Measurements from ENCODE around the gene PIGM. TPM values are rescaled to one million over a fixed set of nuclear protein-coding genes. Genes with fewer than 3 reads are reported as not detected.
"Not testable (repeated sequence)": the region's sequence is repeated elsewhere in the genome, so short reads cannot be mapped to it uniquely, and the experiment has no call there.

The PIGM gene
- polyA plus RNA-seq, 4 donors = 10.8 to 14.9 (median 11.6) TPM

GRCh38 chr1:160061369-160062229 is 29.8 kb upstream of the PIGM start:
- DNase-seq (ENCODE audit: low read depth in 4 of 4, low spot score in 2 of 4) = no peak

- no peak for DNase-seq (ENCODE audit: low read depth in 4 of 4, low spot score in 2 of 4)
These were observed 26.3 kb upstream of the PIGM start for GRCh38 chr1:160058087-160058486.

GRCh38 chr1:160056648-160057169 is 24.9 kb upstream of the PIGM start:
- no peak for DNase-seq (ENCODE audit: low read depth in 4 of 4, low spot score in 2 of 4)

GRCh38 chr1:160053548-160054365 is 22.0 kb upstream of the PIGM start:
- DNase-seq (ENCODE audit: low read depth in 4 of 4, low spot score in 2 of 4) = no peak

GRCh38 chr1:160052936-160053335 is 21.1 kb upstream of the PIGM start:
- no peak for DNase-seq (ENCODE audit: low read depth in 4 of 4, low spot score in 2 of 4)

- no peak for DNase-seq (ENCODE audit: low read depth in 4 of 4, low spot score in 2 of 4)
These were observed 18.8 kb upstream of the PIGM start for GRCh38 chr1:160050619-160051018.

GRCh38 chr1:160050182-160050581 is 18.4 kb upstream of the PIGM start:
- DNase-seq (ENCODE audit: low read depth in 4 of 4, low spot score in 2 of 4) = not testable (repeated sequence)

- no peak for DNase-seq (ENCODE audit: low read depth in 4 of 4, low spot score in 2 of 4)
These were observed 17.3 kb upstream of the PIGM start for GRCh38 chr1:160049101-160049500.

- no peak for DNase-seq (ENCODE audit: low read depth in 4 of 4, low spot score in 2 of 4)
These were observed 16.5 kb upstream of the PIGM start for GRCh38 chr1:160048335-160048734.

GRCh38 chr1:160047111-160047991 is 15.6 kb upstream of the PIGM start:
- no peak for DNase-seq (ENCODE audit: low read depth in 4 of 4, low spot score in 2 of 4)

- DNase-seq (ENCODE audit: low read depth in 4 of 4, low spot score in 2 of 4) = no peak
These were observed 14.8 kb upstream of the PIGM start for GRCh38 chr1:160046494-160047110.

- DNase-seq (ENCODE audit: low read depth in 4 of 4, low spot score in 2 of 4) = no peak
These were observed 13.9 kb upstream of the PIGM start for GRCh38 chr1:160045653-160046052.

GRCh38 chr1:160043543-160043942 is 11.8 kb upstream of the PIGM start:
- no peak for DNase-seq (ENCODE audit: low read depth in 4 of 4, low spot score in 2 of 4)

GRCh38 chr1:160040476-160040875 is 8.7 kb upstream of the PIGM start:
- no peak for DNase-seq (ENCODE audit: low read depth in 4 of 4, low spot score in 2 of 4)

GRCh38 chr1:160032165-160032820 is 503 bp upstream of the PIGM start:
- peak in 1 of 4 donors; percentile 52 for DNase-seq (ENCODE audit: low read depth in 4 of 4, low spot score in 2 of 4)

- DNase-seq (ENCODE audit: low read depth in 4 of 4, low spot score in 2 of 4) = no peak
These were observed 979 bp downstream of the PIGM start for GRCh38 chr1:160030657-160031364.

GRCh38 chr1:160028426-160028825 is 3.4 kb downstream of the PIGM start:
- DNase-seq (ENCODE audit: low read depth in 4 of 4, low spot score in 2 of 4) = no peak

GRCh38 chr1:160025314-160025713 is 6.5 kb downstream of the PIGM start:
- no peak for DNase-seq (ENCODE audit: low read depth in 4 of 4, low spot score in 2 of 4)
